GM21723 (cell line): ENCODE measurements around the gene CHST8.

ENCODE experiments used
- ATAC-seq: cut with Tn5 transposase; IDR thresholded peaks from one replicate; pipeline ENCODE4 v1.9.1; 2021; ENCODE audit warnings: mild to moderate bottlenecking, moderate library complexity; ENCODE audit not compliant: unreplicated experiment

The CHST8 gene

DNA sequence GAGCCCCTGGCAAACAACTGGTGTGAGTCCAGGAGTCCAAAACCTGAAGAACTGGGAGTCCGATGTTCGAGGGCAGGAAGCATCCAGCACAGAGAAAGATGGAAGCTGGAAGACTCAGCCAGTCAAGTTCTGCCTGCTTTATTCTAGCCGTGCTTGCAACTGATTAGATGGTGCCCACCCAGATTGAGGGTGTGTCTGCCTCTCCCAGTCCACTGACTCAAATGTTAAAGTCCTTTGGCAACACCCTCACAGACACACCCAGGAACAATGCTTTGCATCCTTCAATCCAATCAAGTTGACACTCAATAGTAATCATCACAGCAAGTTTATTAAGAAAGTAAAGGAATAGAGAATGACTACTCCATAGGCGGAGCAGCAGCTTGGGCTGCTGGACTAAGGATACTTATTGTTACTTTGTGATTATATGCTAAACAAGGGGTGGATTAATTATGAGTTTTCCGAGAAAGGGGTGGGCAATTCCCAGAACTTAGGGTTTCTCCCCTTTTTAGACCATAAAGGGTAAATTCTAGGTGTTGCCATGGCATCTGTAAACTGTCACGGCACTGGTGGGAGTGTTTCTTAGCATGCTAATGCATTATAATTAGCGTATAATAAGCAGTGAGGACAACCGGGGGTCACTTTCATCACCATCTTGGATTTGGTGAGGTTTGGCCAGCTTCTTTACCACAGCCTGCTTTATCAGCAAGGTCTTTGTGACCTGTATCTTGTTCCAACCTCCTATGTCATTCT, 109.3 kb downstream of the CHST8 start:
- no peak for ATAC-seq

DNA sequence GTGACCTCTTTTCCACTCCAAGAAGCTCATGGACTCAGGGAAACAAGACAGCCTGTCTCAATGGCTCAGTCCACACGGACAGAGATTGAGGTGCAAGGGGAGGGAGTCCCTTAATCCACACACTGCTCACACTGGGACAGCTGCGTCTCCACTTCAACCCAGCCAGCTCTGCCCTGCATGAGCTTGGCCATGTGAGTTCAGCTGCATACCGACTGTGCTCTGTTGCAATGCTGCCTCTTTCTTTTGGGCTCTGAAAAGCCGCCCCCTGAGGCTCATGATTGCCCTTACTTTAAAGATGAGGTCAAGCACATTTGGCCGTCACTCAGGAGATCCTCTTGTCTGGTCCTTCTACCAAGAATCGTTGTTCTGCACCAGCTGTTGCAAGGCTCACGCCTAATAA, 110.1 kb downstream of the CHST8 start:
- no peak for ATAC-seq

DNA sequence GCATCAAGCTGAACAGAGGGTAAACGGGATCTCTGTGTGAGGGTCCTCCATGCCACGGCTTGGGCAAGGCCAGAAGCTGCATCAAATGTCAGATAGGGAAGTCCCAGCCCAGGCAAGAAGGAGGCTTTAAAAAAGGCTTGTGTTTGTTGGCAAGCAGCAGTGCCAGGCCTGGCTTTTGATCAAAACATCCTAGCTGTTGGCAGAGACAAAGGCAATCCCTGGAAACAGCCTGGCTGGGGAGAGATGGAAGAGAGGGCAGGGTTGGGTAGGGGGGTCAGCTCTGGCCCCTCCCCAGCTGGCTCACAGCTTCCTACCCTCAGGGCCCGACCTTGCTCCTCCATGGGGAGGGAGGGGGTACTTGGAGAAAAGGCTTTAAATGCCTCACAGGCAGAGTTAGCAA, 113.2 kb downstream of the CHST8 start:
- no peak for ATAC-seq

DNA sequence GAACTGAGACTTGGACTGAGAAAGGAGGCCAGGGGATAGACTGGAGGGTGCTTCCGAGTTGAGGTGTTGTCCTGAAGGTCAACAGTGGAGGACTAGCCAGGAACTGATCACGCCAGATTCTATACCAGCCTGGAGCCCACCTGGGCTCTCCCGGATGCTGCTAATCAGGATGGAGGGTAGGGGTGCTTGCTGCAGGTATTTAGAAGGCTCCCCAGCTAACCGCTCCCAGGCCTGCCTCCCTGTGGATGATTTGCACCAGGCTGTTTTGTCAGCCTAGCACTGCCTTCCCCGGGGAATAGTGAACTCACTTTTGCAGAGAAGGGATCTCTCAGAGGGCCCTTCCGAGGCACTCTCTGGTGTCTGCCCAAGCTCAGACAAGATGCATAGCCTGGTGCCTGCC, 114.4 kb downstream of the CHST8 start:
- no peak for ATAC-seq

DNA sequence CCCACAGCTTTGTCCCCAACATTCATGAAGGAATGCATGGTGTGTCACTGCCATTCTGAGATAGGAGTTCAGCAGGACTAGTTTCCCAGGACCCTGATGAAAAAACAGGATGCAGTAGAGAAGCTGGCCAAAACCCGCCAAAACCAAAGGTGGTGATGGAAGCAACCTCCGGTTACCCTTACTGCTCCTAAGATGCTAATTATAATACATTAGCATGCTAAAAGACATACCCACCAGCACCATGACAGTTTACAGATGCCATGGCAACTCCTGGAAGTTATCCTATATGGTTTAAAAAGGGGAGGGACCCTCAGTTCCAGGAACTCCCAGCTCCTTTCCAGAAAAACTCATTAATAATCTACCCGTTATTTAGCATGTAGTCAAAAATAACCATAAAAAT, 115.0 kb downstream of the CHST8 start:
- ATAC-seq: no peak

- ATAC-seq: no peak
These were observed 116.1 kb downstream of the CHST8 start for GRCh38 chr19:33737681-33738371.

- no peak for ATAC-seq
These were observed 119.2 kb downstream of the CHST8 start for GRCh38 chr19:33740811-33741396.

DNA sequence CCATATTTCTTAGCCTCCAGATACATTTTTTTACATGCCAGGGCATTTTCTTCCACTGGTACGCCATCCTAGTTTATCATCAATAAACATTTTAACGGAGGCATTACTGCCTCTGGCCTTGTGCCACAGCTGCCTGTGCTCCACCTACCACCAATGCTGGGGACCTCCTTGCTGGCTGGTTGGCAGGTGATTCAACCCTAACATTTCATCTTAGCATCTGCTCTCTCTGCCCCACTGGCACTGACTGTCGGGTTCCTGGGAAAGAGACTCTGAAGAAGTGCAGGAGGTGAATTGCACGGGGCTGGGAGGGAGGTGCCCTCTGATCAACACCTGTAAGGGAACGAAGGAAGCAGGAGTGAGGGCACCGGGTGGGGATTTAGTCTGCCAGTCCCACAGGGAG, 123.5 kb downstream of the CHST8 start:
- no peak for ATAC-seq

- ATAC-seq: no peak
These were observed 124.4 kb downstream of the CHST8 start for GRCh38 chr19:33746159-33746558.

DNA sequence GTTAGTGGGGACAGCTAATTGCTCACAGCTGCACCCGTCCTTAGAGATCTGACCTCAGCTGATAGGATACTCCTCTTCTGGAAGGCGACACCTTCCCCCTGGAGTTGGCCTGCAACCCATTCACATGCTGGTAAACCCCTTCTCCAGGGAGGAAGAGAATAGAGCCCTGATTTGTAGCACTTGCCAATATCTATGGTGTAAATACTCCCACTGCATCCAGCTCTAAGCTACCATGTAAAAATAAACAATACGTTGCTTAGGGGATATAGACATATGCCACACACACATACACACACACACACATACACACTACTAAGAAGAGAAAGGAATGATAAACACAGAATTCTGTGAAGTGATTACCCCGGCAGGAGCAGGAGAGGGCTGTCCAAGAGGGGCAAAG, 125.5 kb downstream of the CHST8 start:
- no peak for ATAC-seq

DNA sequence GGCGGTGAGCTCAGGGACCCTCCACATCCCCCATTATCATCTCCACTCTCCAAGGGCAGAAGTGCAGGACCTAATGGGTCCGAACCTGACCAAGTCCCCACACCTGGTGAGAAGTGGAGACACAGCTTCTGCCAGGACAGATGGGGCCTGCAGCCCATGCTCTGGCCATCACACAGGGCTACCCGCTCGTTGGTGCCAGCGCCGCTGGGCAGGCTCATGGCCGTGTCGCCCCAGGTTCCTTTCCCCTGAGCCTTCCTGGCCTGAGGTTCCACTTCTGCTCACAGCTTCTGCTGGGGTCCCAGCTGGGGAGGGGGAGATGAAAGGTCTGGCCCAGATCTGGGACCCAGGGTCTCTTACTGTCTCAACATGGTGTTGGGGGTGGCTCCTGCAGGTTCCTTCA, 126.5 kb downstream of the CHST8 start:
- ATAC-seq: no peak

GRCh38 chr19:33749016-33749415, 127.3 kb downstream of the CHST8 start:
- no peak for ATAC-seq

DNA sequence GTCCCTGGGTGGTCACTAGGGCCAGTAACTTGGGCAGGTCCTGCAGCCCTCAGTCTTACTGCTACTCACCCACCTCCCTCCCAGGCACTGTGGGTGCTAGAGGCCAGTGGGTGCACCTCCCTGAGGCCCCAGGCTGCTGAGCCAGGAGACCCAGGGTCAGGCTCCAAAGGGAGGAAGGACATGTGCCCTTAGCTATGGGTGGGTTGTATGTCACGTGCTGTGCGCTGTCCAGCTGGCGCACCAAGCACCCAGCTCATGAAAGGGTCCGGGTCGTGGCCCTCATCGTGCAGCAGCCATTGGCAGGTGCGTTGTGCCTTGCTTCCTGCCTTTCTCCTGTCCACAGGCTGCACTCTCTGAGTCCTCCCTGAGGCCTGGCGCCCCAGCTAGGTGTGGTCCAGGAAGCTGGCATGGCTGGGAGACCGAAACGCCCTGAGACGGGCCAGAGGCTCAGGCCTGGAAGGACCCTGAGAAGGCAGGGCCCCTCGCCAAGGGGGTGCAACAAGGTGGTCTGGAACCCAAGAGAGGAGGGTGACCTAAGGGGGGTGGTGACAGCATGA, 127.9 kb downstream of the CHST8 start:
- ATAC-seq: no peak

DNA sequence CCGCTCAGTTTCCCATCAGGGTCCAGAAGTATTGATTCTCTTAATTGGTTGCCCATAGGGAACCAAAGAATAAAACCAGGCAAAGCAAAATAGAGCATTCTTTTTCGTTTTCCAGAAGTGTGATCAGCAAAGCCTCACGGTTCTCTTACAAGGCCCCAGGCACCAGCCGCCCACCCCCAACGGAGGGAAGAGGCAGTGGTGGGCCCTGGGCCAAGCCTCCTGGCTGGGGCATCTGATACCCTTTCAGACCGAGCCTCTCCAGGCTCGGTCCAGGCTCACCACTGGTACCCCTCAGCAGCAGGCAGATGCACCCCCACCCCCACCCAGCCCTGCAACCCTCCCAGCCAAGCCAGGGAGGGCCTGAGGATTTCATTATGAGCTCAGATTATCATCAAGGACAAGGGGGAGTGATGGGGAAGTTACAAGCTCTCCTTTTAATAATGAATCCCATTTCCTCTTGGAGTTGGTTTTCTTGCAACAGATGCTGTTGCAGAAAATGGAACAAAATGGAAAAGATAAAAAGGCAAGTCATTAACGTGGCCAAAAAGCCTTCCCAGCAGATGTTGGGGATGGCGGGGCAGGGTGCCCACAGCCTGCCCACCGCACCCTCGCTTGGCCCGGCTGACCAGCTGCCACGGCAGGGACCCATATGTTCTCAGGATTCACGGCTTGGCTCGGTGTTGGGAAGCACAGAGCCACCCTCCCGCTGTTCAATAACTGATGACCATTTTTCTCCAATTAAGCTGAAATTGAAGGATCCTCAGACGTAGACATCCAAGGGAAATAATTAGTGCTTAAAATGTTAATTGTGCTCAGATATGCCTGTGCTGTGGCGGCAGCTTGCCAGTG, 129.1 kb downstream of the CHST8 start:
- no peak for ATAC-seq

GRCh38 chr19:33751436-33751770, 129.7 kb downstream of the CHST8 start:
- no peak for ATAC-seq

DNA sequence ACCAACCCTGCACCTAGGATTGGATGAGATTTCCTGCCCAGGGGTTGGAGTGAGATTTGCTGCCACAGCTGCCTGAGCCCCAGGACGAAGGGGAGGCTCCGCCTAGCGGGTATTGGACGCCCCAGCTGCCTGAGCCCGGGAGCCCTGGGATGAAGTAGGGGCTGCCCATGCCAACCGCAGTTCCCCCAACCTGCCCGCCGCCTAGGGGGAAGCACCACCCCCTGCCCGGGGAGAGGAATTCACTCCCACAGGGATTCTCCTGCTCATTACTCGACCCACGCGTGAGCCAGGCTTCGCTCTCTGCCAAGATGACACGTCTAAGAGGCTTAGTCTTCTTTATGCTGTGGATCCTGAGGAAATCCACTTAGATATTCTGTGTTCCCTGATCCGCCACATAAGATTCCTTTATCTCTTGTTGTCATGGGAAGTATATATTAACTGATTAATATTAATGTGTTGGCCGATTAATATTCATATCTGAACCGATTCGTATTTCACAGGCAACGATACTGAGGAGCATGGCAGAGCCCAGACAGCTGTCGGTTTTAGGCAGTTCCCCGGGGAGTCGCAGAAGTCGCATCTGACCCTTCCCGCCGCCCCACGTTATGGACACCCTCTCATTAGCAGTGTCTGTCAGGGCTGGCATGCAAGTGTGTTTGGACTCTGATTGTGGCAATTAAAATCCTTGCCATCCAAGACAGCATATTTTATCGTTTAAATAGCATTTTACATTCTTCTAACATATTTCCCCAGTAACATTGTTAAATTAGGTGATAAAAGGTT, 130.5 kb downstream of the CHST8 start:
- no peak for ATAC-seq

- ATAC-seq: no peak
These were observed 131.2 kb downstream of the CHST8 start for GRCh38 chr19:33752945-33753344.

- no peak for ATAC-seq
These were observed 132.6 kb downstream of the CHST8 start for GRCh38 chr19:33754361-33754760.

DNA sequence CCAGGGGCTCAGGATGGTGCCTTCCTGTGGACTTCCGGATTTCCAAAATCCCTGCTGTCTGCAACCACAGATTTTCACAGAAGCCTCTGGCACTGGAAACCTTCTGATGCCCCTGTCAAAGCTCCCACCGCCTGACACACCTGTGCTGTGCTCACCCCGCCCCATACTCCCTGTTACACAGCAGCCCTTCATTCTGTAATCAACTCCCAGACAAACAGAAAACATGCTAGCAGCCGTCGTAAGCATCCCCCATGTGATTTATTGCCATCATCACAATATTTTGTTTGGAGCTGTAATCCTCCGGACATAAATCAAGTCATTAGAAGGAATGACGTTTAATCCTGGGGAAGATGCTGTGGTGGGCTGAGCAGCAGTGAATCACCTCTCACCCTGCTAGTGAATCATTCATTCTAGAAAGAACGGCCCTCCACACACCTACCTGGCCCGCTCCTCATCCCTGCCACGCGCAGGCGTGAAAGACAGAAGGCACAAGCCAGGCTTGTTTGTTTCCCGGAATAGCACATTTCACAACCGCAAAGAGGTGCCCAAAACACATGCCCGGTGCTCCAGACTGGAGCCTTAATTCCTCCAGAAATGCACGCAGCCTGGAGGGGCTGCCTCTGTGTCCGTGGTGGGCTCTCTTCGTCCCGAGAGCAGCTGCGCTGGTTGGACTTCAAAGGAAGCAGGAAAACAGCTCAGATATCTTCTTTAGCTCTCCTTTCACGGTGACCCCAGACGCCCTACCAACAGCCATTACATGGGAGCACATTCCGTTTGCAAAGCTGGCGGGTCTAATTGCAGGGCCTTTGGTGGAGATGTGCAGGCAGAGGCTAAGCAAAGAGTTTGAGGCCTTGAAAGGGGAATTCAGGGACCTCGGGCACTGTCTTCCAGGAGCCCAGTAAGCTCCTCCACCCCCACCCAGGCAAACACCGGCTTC, 133.6 kb downstream of the CHST8 start:
- ATAC-seq: no peak
